Measurements from ENCODE around the gene TMEM134.
"Not testable (repeated sequence)": the region's sequence is repeated elsewhere in the genome, so short reads cannot be mapped to it uniquely, and the experiment has no call there.

The TMEM134 gene

GRCh38 chr11:67438158-67438902 is 30.7 kb downstream of the TMEM134 start:
- DNase-seq (ENCODE audit: low read depth in 2 of 2), result peak in 1 of 2 donors; percentile 57

DNA sequence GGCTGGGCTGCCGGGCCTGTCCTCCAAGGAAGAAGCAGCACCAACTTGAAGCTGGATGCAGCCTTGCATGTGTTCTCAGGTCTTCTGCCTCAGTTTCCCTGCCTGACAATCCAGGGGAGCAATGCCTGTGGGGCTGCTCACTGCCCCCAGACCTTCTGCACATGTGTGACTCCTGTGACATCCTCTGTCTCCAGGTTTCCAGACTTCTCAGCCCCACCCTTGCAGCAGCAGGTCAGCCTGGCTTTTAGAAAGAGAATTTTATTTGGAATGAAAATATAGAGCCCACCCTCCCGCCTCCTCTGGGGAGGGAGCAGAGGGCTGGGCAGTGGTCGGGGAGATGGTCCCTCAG is 31.3 kb downstream of the TMEM134 start:
- DNase-seq (ENCODE audit: low read depth in 2 of 2), result no peak

- peak; percentile 53 to 65 for DNase-seq (ENCODE audit: low read depth in 2 of 2)
These were observed 31.8 kb downstream of the TMEM134 start, which contains the start of gene PTPRCAP for GRCh38 chr11:67437082-67437808. PTPRCAP (minus strand) TSS chr11:67437682; CDS start chr11:67437619, 63 bp downstream.

DNA sequence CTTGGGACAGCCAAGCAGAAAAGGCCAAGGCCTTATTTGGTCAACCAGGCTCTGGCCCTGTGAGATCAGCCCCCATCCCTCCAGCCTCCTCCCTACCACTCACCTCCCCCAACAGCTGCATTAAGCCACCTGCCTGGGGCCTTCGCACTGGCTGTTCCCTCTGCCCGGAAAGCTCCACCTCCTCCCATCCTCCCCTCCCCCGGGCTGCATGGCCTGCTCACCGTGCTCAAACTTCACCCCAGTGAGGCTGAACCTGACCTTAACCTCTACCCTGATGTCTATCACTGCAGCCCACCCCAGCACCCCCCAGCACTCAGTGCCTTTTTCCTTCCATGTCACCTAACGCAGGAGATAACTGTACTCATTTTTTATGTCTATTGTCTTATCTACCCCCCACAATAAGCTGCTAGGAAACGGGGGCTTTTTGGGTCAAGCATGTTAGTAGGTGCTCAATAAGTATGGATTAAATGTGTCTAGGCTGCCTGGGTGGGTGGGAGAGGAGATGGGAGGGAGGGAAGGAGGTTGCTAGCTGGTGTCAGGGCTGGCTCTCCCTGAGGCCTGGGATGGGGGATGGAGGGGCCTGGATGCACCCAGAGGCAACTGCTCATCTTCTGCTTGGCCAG is 32.5 kb downstream of the TMEM134 start:
- no peak for DNase-seq (ENCODE audit: low read depth in 2 of 2)

GRCh38 chr11:67435727-67436458 is 33.2 kb downstream of the TMEM134 start:
- DNase-seq (ENCODE audit: low read depth in 2 of 2), result no peak

- no peak for DNase-seq (ENCODE audit: low read depth in 2 of 2)
These were observed 33.9 kb downstream of the TMEM134 start for GRCh38 chr11:67435031-67435726.

GRCh38 chr11:67434395-67434881 is 34.6 kb downstream of the TMEM134 start:
- DNase-seq (ENCODE audit: low read depth in 2 of 2), result no peak

DNA sequence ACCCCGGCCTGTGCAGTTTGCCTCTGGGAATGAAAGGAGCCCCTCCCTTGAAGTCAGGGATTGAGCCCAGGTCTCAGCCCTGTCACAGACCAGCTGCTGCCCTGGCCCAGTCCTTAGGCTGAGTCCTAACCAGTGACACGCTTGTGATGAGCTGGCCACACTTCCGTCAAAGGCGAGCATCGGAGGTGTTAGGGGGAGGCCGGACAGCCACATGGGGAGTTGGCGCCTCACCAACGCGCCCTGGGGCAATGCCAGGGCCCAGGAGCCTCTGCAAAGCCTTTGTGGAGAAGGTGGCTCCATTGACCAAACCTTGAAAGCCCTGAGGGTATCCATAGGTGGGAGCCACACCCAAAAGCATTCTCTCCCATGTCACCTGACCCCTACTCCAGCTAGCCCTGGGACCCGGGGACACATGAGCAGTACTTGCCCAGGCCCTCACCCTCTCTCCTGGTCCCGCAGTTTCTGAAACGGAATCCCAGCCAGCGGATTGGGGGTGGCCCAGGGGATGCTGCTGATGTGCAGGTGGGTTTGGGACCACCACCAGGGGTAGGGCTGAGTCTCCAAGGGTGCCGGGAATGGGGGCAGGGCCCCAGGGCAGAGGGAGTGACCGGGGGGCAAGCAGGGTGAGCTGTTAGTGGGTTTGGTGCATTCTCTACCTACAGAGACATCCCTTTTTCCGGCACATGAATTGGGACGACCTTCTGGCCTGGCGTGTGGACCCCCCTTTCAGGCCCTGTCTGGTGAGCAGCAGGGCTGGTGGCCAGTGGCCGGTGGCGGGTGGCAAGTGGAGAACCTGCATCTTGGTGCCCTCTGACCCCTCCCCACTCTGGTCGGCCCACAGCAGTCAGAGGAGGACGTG is 35.3 kb downstream of the TMEM134 start:
- no peak for DNase-seq (ENCODE audit: low read depth in 2 of 2)

DNA sequence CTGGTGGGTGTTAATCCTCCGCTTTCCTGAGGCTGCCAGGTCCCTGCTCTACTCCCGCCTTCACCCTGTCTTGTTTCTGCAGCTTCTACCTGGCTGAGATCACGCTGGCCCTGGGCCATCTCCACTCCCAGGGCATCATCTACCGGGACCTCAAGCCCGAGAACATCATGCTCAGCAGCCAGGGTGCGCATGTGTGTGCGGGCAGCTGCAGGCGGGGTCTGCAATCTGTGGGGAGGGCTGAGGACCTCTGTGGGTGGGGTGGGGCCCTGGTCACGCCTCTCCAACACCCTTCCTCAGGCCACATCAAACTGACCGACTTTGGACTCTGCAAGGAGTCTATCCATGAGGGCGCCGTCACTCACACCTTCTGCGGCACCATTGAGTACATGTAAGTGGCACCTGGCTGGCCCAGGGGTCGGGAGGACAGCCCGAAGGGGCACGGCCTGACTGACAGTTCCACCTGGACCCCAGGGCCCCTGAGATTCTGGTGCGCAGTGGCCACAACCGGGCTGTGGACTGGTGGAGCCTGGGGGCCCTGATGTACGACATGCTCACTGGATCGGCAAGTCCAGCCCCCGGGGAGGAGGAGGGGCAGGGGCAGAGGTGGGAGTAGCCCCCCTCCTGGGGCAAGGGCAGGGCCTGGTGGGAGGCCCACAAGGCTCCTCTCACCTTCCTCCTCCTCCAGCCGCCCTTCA is 36.2 kb downstream of the TMEM134 start:
- DNase-seq (ENCODE audit: low read depth in 2 of 2), result no peak

DNA sequence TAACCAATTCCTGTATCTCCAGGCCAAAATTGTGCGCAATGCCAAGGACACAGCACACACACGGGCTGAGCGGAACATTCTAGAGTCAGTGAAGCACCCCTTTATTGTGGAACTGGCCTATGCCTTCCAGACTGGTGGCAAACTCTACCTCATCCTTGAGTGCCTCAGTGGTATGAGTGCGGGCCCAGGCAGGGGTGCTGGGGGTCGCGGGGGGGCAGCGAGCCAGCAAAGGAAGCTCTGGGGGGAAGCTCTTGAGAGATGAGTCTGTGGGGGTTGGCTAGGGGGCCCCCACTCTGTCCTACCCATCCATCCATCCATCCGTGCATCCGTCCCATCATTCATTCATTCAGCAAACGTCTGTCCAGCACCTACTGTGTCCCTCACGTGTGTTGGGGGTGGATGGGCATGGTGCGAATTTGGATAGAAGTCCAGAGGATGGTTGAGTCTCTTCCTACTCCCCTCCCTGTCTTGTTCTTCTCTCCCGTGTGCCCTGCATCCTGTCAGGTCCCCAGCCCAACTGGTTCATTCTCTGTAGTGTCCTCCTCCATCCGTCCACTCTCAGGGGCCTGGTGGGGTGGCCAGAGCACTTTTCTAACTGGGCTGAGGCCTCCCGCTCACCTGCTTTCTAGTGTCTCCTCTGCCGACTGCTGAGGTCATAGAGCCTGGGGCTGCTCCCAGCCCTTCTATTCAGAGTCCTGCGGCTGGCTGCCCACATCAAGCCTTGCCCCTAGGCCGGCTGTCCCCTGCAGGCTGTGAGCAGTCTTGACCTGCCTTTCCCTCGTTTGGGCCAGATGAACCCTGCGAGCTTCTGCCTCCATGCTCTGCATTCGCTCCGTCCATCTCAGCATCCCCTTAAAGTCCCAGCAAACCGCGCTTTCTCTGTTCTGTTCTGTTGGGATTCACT is 37.5 kb downstream of the TMEM134 start:
- no peak for DNase-seq (ENCODE audit: low read depth in 2 of 2)

GRCh38 chr11:67429722-67430121 is 39.3 kb downstream of the TMEM134 start:
- DNase-seq (ENCODE audit: low read depth in 2 of 2), result no peak

DNA sequence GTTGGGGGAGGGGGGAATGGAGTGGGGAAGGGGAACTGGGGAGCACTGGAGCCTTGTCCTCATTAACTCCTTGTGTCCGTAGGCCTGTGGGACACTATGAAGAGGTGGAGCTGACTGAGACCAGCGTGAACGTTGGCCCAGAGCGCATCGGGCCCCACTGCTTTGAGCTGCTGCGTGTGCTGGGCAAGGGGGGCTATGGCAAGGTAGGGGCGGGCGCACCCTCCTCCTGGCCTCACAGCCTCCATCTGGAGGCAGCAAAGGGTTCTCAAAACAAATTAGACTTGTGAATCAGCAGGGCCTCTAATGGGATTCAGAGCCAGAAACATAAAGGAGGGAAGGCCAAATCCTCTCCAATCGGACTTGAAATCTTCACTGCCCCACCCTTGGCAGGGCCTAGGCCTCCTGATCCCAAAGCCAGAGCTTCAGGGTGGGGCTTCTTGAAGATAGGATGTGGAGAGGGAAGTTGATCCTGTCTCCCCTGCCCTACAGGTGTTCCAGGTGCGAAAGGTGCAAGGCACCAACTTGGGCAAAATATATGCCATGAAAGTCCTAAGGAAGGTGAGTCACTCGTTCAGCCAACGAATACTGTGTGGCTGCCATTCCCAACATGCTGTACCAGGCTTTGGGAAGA is 39.9 kb downstream of the TMEM134 start:
- no peak for DNase-seq (ENCODE audit: low read depth in 2 of 2)

- DNase-seq (ENCODE audit: low read depth in 2 of 2), result peak; percentile 97 to 100
These were observed 40.7 kb downstream of the TMEM134 start, which contains the start of gene RPS6KB2 for GRCh38 chr11:67428052-67429001. RPS6KB2 (plus strand) TSS chr11:67428494; CDS start chr11:67428546, 52 bp downstream.

DNA sequence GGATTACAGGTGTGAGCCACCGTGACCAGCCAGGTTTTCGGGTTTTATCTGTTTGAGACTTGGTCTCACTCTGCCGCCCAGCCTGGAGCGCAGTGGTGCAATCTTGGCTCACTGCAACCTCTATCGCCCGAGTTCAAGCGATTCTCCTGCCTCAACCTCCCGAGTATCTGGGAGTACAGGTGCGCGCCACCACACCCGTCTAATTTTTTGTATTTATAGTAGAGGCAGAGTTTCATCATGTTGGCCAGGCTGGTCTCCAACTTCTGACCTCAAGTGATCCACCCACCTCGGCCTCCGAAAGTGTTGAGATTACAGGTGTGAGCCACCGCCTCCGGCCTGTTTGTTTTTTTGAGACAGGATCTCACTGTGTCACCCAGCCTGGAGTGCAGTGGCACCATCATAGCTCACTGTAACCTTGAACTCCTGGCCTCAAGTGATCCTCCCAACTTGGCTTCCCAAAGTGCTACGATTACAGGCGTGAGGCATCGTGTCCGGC is 41.6 kb downstream of the TMEM134 start:
- not testable (repeated sequence) for DNase-seq (ENCODE audit: low read depth in 2 of 2)

- no peak for DNase-seq (ENCODE audit: low read depth in 2 of 2)
These were observed 45.0 kb downstream of the TMEM134 start for GRCh38 chr11:67423891-67424613.

GRCh38 chr11:67423466-67423865 is 45.6 kb downstream of the TMEM134 start:
- no peak for DNase-seq (ENCODE audit: low read depth in 2 of 2)
